Lung (tissue), 12 donors: ENCODE results near the gene CARD9. TPM values are rescaled to one million over a fixed set of nuclear protein-coding genes. Genes with fewer than 3 reads are reported as not detected.
"Not testable (repeated sequence)": the region's sequence is repeated elsewhere in the genome, so short reads cannot be mapped to it uniquely, and the experiment has no call there.

ENCODE experiments used
- ATAC-seq: fragments of 200-7000 bp; cut with Tn5 transposase; one replicate; pipeline ENCODE4 v1.9.1; 2020; ENCODE audit warnings: moderate number of reproducible peaks; ENCODE audit not compliant: insufficient read depth, low FRiP score
- DNase-seq, 3 donors: peaks; one replicate each; pipeline ENCODE4 v3.0.0-alpha.2; 2013 to 2017
- H3K27ac ChIP-seq, 2 donors: one replicate each; pipeline ENCODE4 v1.5.1; 2013; ENCODE audit warnings: mild to moderate bottlenecking in 2 of 2, moderate library complexity in 2 of 2, control low read depth in 1 of 2, inconsistent platforms in 1 of 2, low read depth in 1 of 2, low read length in 1 of 2
- H3K27me3 ChIP-seq, 3 donors: one replicate each; pipeline ENCODE4 v1.5.1; 2013; ENCODE audit warnings: low read length in 2 of 3; ENCODE audit not compliant: control insufficient read depth in 3 of 3, insufficient read depth in 3 of 3
- H3K36me3 ChIP-seq, 4 donors: one replicate each; pipeline ENCODE4 v1.5.1; 2013; ENCODE audit warnings: low read length in 4 of 4, mild to moderate bottlenecking in 1 of 4, moderate library complexity in 1 of 4; ENCODE audit not compliant: control insufficient read depth in 4 of 4, insufficient read depth in 4 of 4
- H3K4me1 ChIP-seq, 5 donors: one replicate each; pipeline ENCODE4 v1.5.1; 2013; ENCODE audit warnings: low read length in 5 of 5, mild to moderate bottlenecking in 2 of 5, moderate library complexity in 1 of 5; ENCODE audit not compliant: control insufficient read depth in 5 of 5, insufficient read depth in 5 of 5
- H3K4me3 ChIP-seq: one replicate; pipeline ENCODE4 v1.5.1; 2013; ENCODE audit warnings: mild to moderate bottlenecking, control low read depth, moderate library complexity
- H3K9ac ChIP-seq, 2 donors: one replicate each; pipeline ENCODE4 v1.5.1; 2013; ENCODE audit warnings: low read length in 2 of 2, control low read depth in 1 of 2; ENCODE audit not compliant: insufficient read depth in 1 of 2
- H3K9me3 ChIP-seq, 4 donors: one replicate each; pipeline ENCODE4 v1.5.1; 2013; ENCODE audit warnings: low read length in 3 of 4, mild to moderate bottlenecking in 1 of 4, moderate library complexity in 1 of 4; ENCODE audit not compliant: control insufficient read depth in 4 of 4, insufficient read depth in 3 of 4
- CTCF ChIP-seq: IDR thresholded peaks from 2 replicates; pipeline ENCODE4 v1.5.1; 2012; ENCODE audit warnings: mild to moderate bottlenecking; ENCODE audit errors: control extremely low read depth, extremely low read depth
- WGBS, 2 donors: extraction: QIAGEN DNeasy Blood & Tissue Kit; methylation state at CpG; one replicate each; pipeline ENCODE4 v1.1.7; 2013; 5-methylcytosine and 5-hydroxymethylcytosine counted together
- polyA plus RNA-seq, 2 donors: library from polyadenylated mRNA; stranded (reverse); fragments of 200-250 nt; gene quantifications; one replicate each; pipeline ENCODE4 v1.2.1, GENCODE V29; 2013
- total RNA-seq, 2 donors: library from RNA; depleted of rRNA in 1 of 2; stranded (reverse); fragments of >200 nt in 1 of 2; gene quantifications; one replicate each; pipeline ENCODE4 v1.2.1, GENCODE V29; 2014 to 2021
- donor health status: control.
- donor health status: control.
- donor health status: Bipolar disorder and iron deficiency.
- donor health status: healthy.
- donor health status: DM: yes; HTN: yes; CAD: no.

CARD9 gene
- total and polyA plus RNA-seq, 4 donors = 3.8 to 16.0 (median 11.5) TPM

- 0% methylated on average over 74 to 83 of the region's 83 CpGs for WGBS, 2 donors
- Histone ChIP-seq H3K27me3 (no peaks in the 10 kb centered on the region), H3K36me3 (peaks cover 5 to 38% (median 30%) of the 10 kb centered on the region in 4 donors), H3K27ac (peak within 1 kb of the TSS; percentile 88 to 94), H3K4me3 (peak within 1 kb of the TSS; percentile 82), H3K9ac (peak within 1 kb of the TSS; percentile 66 to 74), H3K9me3 (no peaks in the 10 kb centered on the region), H3K4me1 (peaks cover 0 to 19% (median 8%) of the 10 kb centered on the region in 5 donors)
- peak; percentile 86 for ATAC-seq
- no peak for TF ChIP-seq CTCF
- peak; percentile 90 to 95 (median 92) for DNase-seq
These were observed 37.2 kb upstream of the CARD9 start, which contains the start of the genes ENTR1 and PMPCA for GRCh38 chr9:136410500-136411287. ENTR1 (minus strand) TSS chr9:136410614; CDS start chr9:136410397, 217 bp downstream. PMPCA (plus strand) TSS chr9:136410658; CDS start chr9:136410669, 11 bp downstream.

GRCh38 chr9:136409557-136410455 lies 36.3 kb upstream of the CARD9 start:
- no peak for TF ChIP-seq CTCF
- WGBS, 2 donors = 7 to 8% methylated on average over 58 to 71 of the region's 71 CpGs
- peaks cover under 1 to 37% (median 28%) of the 10 kb centered on the region in 4 donors for H3K36me3 ChIP-seq
- H3K4me3 ChIP-seq = peak overlapping the region; percentile 82
- DNase-seq (peak; percentile 11 to 28 (median 20)), ATAC-seq (peak; percentile 5)
- H3K27me3 ChIP-seq = no peaks in the 10 kb centered on the region
- peaks cover 0 to 19% (median 8%) of the 10 kb centered on the region in 5 donors for H3K4me1 ChIP-seq
- H3K9ac ChIP-seq = no peak overlapping the region
- peak overlapping the region; percentile 69 to 76 for H3K27ac ChIP-seq
- no peaks in the 10 kb centered on the region for H3K9me3 ChIP-seq

- ATAC-seq (no peak), DNase-seq (no peak)
- Histone ChIP-seq H3K9ac (no peak overlapping the region), H3K9me3 (no peaks in the 10 kb centered on the region), H3K27ac (no peak overlapping the region), H3K4me3 (no peak overlapping the region), H3K4me1 (peaks cover 0 to 19% (median 8%) of the 10 kb centered on the region in 5 donors), H3K36me3 (peaks cover 0 to 32% (median 14%) of the 10 kb centered on the region in 4 donors), H3K27me3 (no peaks in the 10 kb centered on the region)
- WGBS, 2 donors = 90% methylated on average over 7 of the region's 7 CpGs
- TF ChIP-seq CTCF = no peak
These were observed 34.4 kb upstream of the CARD9 start for GRCh38 chr9:136407911-136408310.

GRCh38 chr9:136407061-136407460 lies 33.6 kb upstream of the CARD9 start:
- DNase-seq, H3K4me3 ChIP-seq, H3K27me3 ChIP-seq, H3K27ac ChIP-seq, H3K9me3 ChIP-seq, H3K9ac ChIP-seq, ATAC-seq: not testable (repeated sequence)
- Histone ChIP-seq H3K4me1 (peaks cover 0 to 19% (median 8%) of the 10 kb centered on the region in 5 donors), H3K36me3 (peaks cover 0 to 29% (median 11%) of the 10 kb centered on the region in 4 donors)
- WGBS, 2 donors = 94 to 96% methylated on average over 28 of the region's 28 CpGs

- not testable (repeated sequence) for H3K4me3 ChIP-seq, H3K27me3 ChIP-seq, H3K9me3 ChIP-seq, H3K27ac ChIP-seq, H3K9ac ChIP-seq, ATAC-seq, DNase-seq, H3K4me1 ChIP-seq
- 92 to 96% methylated on average over 10 of the region's 10 CpGs for WGBS, 2 donors
- H3K36me3 ChIP-seq = peaks cover 0 to 29% (median 9%) of the 10 kb centered on the region in 4 donors
These were observed 32.4 kb upstream of the CARD9 start for GRCh38 chr9:136405904-136406303.
